ENCODE measurements around the gene MBTPS2.
"Not testable (repeated sequence)": the region's sequence is repeated elsewhere in the genome, so short reads cannot be mapped to it uniquely, and the experiment has no call there.

The MBTPS2 gene

GRCh38 chrX:21856504-21856903, 17.1 kb downstream of the MBTPS2 start:
- no peak for DNase-seq (ENCODE audit: low read depth)

GRCh38 chrX:21863241-21863640, 23.8 kb downstream of the MBTPS2 start:
- no peak for DNase-seq (ENCODE audit: low read depth)

- DNase-seq (ENCODE audit: low read depth) = no peak
These were observed 26.0 kb downstream of the MBTPS2 start for GRCh38 chrX:21865436-21865835.

- no peak for DNase-seq (ENCODE audit: low read depth)
These were observed 31.1 kb downstream of the MBTPS2 start for GRCh38 chrX:21870494-21870893.

GRCh38 chrX:21873063-21873775, 33.8 kb downstream of the MBTPS2 start:
- DNase-seq (ENCODE audit: low read depth) = no peak

- DNase-seq (ENCODE audit: low read depth) = not testable (repeated sequence)
These were observed 34.8 kb downstream of the MBTPS2 start for GRCh38 chrX:21874182-21874581.

- DNase-seq (ENCODE audit: low read depth) = no peak
These were observed 35.6 kb downstream of the MBTPS2 start for GRCh38 chrX:21875013-21875412.

- no peak for DNase-seq (ENCODE audit: low read depth)
These were observed 42.6 kb downstream of the MBTPS2 start for GRCh38 chrX:21881881-21882574.

GRCh38 chrX:21883258-21883657, 43.8 kb downstream of the MBTPS2 start:
- no peak for DNase-seq (ENCODE audit: low read depth)

GRCh38 chrX:21885568-21885967, 46.2 kb downstream of the MBTPS2 start:
- no peak for DNase-seq (ENCODE audit: low read depth)

GRCh38 chrX:21905313-21905712, 65.9 kb downstream of the MBTPS2 start:
- no peak for DNase-seq (ENCODE audit: low read depth)

GRCh38 chrX:21905953-21906352, 66.5 kb downstream of the MBTPS2 start:
- DNase-seq (ENCODE audit: low read depth) = no peak

- no peak for DNase-seq (ENCODE audit: low read depth)
These were observed 67.8 kb downstream of the MBTPS2 start for GRCh38 chrX:21907260-21907659.

GRCh38 chrX:21911481-21911880, 72.1 kb downstream of the MBTPS2 start:
- DNase-seq (ENCODE audit: low read depth) = no peak

GRCh38 chrX:21912220-21912619, 72.8 kb downstream of the MBTPS2 start:
- DNase-seq (ENCODE audit: low read depth) = no peak

GRCh38 chrX:21912989-21913388, 73.6 kb downstream of the MBTPS2 start:
- no peak for DNase-seq (ENCODE audit: low read depth)

- no peak for DNase-seq (ENCODE audit: low read depth)
These were observed 86.7 kb downstream of the MBTPS2 start for GRCh38 chrX:21926116-21926515.

GRCh38 chrX:21926527-21927278, 87.3 kb downstream of the MBTPS2 start:
- DNase-seq (ENCODE audit: low read depth) = no peak

- DNase-seq (ENCODE audit: low read depth) = no peak
These were observed 89.8 kb downstream of the MBTPS2 start for GRCh38 chrX:21929209-21929608.

- DNase-seq (ENCODE audit: low read depth) = no peak
These were observed 91.6 kb downstream of the MBTPS2 start for GRCh38 chrX:21930986-21931385.

GRCh38 chrX:21932292-21933002, 93.0 kb downstream of the MBTPS2 start:
- DNase-seq (ENCODE audit: low read depth) = no peak

- no peak for DNase-seq (ENCODE audit: low read depth)
These were observed 93.7 kb downstream of the MBTPS2 start for GRCh38 chrX:21933077-21933476.

Measured in stimulated activated CD8-positive, alpha-beta memory T cell treated with anti-CD3 and anti-CD28 coated beads, Interleukin-12 subunit alpha, Interleukin-12 subunit beta, amount 100 ng/mL, for 1 hour (primary cell).